GM19193 (cell line): Measurements from ENCODE around the gene SLC22A23.

Experiments used
- POLR2A ChIP-seq: IDR thresholded peaks from 4 replicates; pipeline ENCODE4 v1.6.1; 2011; ENCODE audit not compliant: insufficient read depth, insufficient read length; ENCODE audit errors: extremely low read depth

The SLC22A23 gene

GRCh38 chr6:3280866-3281465, 175.9 kb downstream of the SLC22A23 start:
- no peak for TF ChIP-seq POLR2A

GRCh38 chr6:3280091-3280490, 176.8 kb downstream of the SLC22A23 start:
- no peak for TF ChIP-seq POLR2A

- TF ChIP-seq POLR2A = no peak
These were observed 178.2 kb downstream of the SLC22A23 start for GRCh38 chr6:3278691-3279090.

DNA sequence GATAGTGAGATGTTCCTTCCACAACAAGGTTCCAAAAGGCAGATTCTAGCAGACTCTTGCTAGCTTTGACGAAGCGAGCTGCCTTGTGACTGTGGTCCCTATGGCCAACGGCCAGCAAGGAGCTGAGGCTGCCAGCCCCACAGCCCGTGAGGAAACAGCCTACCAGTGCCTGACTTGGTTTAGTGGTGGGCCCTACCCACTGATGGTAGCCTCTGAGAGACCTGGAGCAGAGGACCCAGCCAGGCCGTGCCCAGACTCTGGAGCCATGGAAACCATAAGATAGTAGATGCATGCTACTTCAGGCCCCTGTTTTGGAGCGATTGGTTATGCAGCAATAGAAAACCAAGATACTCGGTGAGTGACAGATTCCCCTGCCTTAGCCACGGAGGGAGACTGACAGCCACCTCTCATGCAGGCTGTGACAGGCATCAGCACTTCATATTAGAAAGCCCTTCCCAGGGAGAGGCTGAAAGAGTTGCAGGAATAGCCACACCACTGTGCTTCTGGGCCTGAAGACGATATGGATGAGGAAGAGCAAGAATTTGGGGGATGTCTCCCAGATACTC, 178.9 kb downstream of the SLC22A23 start:
- no peak for TF ChIP-seq POLR2A

GRCh38 chr6:3277251-3277650, 179.6 kb downstream of the SLC22A23 start:
- no peak for TF ChIP-seq POLR2A

DNA sequence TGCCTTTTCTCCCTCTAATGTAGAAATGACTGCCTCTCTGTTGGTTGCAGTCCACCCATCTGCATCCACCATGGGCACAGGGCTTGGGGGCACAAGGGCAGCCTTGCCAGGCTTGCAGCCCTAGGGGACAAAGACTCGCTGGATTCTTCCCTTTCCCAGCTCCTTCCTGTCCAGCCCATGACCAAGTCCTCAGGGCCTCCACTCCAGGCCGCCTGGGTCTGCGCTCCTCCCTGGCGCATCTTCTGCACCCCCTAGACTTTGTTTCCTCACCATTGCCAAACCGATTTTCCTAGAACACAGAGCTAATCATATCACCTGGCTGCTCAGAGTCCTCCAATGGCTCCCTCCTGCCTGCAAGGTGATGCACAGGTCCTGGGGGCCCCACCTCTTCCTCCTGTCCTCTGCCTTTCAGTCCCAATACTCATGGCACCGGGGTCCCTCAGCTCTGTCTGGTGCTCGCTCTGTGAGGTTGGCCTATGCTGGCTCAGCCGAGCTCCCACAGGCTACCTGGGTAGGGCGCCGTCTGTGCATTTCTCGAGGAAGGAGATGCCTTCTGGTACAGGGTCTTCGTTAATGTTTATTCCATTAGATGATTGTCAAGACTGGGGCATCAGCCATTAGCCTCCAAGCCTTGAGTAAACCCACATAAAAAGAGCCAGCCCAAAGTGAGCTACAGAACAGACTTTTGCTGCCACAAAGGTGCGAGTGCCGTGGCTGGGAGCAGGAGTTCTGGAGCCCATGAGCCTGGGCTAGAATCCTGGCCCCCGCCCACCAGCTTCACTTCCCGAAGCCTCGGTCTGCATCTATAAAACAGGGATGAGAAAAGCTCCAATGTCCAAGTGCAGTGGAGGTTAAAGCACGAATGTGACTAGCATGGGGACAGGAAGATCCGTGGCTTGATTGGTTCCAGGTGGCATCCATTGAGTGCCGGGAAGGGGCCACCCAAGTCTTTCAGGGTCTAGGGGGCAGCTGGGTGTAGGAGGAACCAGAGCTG, 180.4 kb downstream of the SLC22A23 start:
- no peak for TF ChIP-seq POLR2A

DNA sequence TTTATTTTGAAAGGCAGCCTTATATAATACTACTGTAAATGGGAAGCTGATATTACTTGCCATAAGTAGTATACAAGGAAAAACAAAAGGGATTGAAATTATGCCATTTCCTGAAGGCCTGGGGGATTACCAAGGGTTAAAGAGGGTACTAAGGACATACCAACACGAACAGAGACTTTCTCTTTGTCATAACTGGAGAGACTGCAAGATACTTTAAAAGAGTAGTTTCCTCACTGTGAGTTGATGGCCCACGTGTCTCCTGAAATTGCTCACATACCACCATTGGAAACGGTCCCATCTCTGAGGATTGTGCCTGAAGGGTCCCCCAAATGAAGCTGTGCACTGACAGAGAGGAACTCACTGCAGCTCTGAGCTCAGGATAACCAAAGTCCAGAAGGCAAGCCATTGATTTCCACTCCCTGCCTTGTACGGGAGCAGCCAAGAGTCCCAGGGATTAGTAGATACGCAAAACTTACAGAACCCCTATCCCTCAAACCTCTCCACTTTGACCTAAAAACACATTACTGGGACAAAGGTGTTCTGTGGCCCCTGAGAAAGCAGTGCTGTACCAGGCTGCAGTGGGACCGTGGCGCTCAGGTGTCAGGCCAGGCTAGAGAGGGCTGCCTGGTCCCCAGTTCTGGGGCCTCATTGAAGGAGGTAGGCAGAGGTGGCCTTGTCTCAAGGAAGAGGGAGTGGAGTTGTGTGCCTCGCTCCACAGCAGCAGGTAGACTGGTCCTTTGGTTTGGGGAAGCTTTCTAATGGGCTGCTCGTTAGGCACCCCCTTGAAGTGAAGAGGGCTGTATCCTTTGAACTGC, 182.9 kb downstream of the SLC22A23 start:
- TF ChIP-seq POLR2A = no peak

DNA sequence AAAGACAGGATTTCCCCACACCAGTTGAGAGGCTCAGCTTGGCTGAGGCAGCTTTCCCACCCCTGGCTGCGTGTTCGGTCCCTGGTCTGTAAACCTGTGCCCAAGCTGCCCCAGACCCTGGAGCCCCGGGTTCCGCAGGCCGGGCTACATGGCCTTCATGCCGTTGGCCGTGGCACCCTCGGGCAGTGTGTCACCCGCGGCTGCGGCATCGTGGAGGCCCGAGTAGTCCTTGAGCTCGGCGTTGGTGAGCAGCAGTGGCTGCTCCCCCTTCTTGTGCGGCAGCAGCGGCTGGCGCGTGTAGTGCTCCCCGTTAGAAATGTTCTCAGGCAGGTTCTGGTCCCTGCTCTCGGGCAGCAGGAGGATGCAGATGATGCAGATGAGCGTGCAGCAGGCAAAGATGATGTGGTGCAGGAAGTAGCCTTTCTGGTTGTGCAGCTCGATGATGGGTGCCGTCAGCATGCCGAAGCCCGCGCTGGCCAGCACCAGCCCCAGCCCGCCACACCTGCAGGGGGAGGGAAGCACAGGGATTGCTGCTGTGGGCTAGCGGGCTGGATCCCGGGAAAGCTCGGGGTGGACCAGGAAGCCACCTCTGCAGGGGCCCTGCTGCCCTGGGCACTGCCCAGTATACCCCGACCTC, 183.8 kb downstream of the SLC22A23 start:
- no peak for TF ChIP-seq POLR2A

DNA sequence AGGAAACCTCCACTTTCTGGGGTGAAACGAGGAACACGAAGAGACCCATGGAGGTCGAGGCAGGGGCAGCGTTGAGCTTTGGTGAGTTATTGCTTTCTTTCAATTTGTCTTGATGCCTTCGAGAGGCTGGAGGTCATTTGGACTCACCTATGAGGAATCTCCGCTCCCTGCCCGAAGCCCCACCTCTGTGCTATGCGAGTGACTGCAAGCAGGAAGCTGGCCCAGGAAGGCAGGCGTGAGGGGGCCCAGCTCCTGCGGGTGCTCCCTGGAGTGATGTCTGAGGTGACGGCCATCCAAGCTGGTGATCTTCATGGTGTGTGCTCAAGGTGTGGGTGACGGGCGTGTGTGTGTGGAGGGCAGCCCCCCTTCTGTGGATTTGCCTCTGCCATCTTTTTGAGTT, 185.1 kb downstream of the SLC22A23 start:
- no peak for TF ChIP-seq POLR2A

DNA sequence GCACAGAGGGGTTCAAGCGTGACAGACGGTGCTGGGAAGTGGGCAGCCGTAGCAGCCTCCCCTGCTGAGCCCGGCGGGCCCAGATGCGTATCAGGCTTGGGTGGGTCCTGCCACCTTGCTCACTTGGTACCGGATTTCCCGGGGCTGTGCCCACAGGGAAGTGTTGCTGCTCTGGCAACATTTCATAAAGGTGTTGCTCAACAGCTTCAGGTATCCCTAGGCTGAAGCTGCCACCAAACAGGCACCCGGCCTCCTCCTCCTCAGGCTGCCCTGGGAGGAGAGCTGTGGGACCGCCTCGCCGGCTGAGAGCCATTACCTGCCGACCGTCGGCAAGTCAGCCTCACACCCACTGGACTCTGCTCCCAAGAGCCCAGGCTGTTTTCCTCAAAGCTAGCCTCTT, 186.6 kb downstream of the SLC22A23 start:
- no peak for TF ChIP-seq POLR2A

DNA sequence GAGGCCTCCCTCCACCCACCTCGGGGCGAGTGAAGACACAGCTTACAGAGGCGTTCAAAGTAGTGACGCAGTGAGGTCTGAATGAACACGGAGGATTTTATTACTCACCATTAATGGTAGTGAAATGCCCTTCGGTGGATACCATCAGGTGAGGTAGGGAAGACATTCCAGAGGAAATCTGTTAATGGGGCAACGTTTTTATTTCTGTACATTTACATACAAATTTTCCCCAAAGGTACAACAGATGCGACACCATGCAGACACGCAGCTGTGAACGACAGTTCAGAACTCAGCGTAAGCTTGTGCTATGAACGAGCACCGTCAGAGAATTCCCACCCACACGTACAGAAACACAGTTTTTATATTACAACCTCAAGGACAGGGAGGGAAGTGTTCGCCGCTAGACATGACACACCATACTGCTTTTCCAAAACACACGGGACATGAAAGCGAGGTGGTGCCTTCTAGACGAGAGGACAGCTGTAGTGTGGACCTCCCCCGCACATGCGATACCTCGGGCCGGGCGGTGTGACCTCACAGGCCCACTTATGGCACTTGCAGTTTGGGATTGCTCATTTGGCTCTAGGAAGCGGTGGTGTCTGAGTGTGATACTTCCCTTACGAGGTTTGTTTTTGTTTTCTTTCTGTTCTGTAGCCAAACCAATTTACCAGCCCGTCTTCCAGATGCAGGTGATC, 187.4 kb downstream of the SLC22A23 start:
- no peak for TF ChIP-seq POLR2A

DNA sequence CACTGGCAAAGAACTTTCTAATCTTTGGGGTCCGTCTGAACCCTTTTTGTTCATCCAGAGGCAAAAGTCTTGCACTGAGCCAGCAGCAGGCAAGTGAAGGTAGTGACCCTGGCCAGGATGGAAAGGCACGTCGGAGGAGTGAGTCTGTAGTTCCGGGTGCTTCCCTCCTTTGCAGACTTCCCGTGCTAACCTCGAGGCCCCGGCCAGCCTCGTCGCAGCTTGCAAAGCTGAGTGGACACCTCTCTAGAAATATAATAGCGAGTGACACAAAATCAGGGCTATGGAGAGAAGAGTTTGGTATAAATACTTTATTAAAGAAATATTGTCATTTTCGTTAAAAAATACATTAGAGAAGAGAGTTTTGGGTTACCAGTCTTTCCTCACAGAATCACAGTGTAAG, 188.2 kb downstream of the SLC22A23 start:
- no peak for TF ChIP-seq POLR2A

GRCh38 chr6:3267162-3267561, 189.7 kb downstream of the SLC22A23 start:
- no peak for TF ChIP-seq POLR2A

DNA sequence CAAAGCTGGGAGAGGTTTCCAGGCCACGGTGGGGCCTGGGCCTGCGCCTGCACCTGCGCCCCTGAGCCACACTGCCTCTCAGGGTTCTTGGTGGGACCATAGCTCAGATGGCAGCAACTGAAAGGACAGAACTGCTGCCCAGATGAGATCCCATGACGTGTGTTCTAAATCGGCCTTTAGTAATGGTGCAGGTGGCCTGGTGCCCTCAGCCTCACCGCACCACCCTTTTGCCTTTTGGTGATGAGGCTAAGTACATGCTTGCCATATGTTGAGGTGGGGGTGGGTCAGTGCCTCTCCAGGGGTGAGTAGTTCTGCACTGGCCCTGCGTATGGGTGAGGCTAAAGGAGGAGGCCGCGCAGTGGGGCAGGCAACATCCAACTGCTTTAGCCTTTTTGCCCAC, 190.7 kb downstream of the SLC22A23 start:
- no peak for TF ChIP-seq POLR2A

GRCh38 chr6:3265671-3266070, 191.2 kb downstream of the SLC22A23 start:
- TF ChIP-seq POLR2A = no peak

- TF ChIP-seq POLR2A = no peak
These were observed 192.5 kb downstream of the SLC22A23 start for GRCh38 chr6:3264356-3264755.
